Posterior vena cava (tissue), 2 donors: Measurements from ENCODE around the gene YAP1. TPM values are rescaled to one million over a fixed set of nuclear protein-coding genes. Genes with fewer than 3 reads are reported as not detected.
A peak's percentile ranks its signal among the peaks of the same experiment; 100 is the strongest.
"Not testable (repeated sequence)": the region's sequence is repeated elsewhere in the genome, so short reads cannot be mapped to it uniquely, and the experiment has no call there.

Experiments
- DNase-seq: peaks from one replicate; pipeline ENCODE4 v3.0.0-alpha.2; 2020; ENCODE audit warnings: low spot score
- intact Hi-C, 2 donors: fragments of 100-400 bp; cut with DNase I; formaldehyde crosslinking; loops; one replicate each; pipeline versions ENCODE4 v1.14.1 to v1.14.2; 2022 to 2023
- total RNA-seq, 2 donors: library from RNA; stranded (reverse); fragmentation: NEBNext Ultra II Directional; extraction: Animal tissue kit (Norgen Biotek cat#: 25700); gene quantifications; one replicate each; pipeline ENCODE4 v1.2.1, GENCODE V29; 2021
- donor health status: DM: yes; HTN: yes; CAD: no.
- donor health status: DM: yes; HTN: yes; CAD: no.

Gene YAP1
- total RNA-seq, 2 donors from 2014 or later = 203 to 281 TPM

GRCh38 chr11:102260241-102260640, 150.0 kb downstream of the YAP1 start:
- DNase-seq = no peak
- intact Hi-C loops = no loop called here

- no peak for DNase-seq
- intact Hi-C loops = no loop called here
These were observed 153.2 kb downstream of the YAP1 start for GRCh38 chr11:102263379-102264003.

GRCh38 chr11:102264704-102265103, 154.5 kb downstream of the YAP1 start:
- DNase-seq, intact Hi-C loops: not testable (repeated sequence)

DNA sequence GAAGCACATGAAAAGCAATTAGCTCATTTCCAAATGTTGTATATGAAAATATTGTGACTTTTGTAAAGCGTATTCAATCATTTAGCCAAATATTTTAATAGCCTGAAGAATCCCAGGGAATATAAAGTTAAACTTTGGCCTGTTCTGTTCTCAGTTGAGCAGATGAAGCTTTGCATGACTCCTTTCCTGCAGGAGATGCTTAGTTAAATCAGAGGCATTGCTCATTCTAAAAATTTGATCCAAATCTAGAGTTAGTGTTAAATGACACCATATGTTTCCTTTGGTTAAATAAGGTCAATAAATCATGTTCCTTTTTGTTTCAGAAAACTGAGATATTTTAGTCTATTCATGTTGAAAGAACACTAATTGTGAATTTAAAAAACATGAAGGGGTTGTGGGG, 155.9 kb downstream of the YAP1 start:
- intact Hi-C loops = no loop called here

DNA sequence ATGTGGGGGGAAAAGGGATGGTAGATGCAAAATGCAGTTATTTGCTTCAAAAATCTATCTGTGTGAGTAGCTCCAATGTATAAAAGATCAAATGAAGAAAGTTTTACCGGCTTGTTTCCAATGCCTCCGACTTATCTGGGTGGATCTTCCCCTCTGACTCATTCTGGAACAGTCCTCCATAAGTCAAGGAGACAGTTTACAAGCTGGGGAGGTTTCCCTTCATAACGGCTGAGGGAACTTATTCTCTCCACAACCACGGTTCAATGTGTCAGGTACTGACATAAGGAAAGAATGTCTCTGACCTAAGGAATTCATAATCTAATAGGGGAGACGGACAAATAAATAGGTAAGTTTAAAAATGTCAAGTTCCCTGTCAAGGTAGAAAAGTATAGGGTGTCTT, 157.4 kb downstream of the YAP1 start:
- DNase-seq = no peak
- intact Hi-C loops = no loop called here

More for the DNA sequence above, 155.9 kb downstream of the YAP1 start:
- no peak for DNase-seq

DNA sequence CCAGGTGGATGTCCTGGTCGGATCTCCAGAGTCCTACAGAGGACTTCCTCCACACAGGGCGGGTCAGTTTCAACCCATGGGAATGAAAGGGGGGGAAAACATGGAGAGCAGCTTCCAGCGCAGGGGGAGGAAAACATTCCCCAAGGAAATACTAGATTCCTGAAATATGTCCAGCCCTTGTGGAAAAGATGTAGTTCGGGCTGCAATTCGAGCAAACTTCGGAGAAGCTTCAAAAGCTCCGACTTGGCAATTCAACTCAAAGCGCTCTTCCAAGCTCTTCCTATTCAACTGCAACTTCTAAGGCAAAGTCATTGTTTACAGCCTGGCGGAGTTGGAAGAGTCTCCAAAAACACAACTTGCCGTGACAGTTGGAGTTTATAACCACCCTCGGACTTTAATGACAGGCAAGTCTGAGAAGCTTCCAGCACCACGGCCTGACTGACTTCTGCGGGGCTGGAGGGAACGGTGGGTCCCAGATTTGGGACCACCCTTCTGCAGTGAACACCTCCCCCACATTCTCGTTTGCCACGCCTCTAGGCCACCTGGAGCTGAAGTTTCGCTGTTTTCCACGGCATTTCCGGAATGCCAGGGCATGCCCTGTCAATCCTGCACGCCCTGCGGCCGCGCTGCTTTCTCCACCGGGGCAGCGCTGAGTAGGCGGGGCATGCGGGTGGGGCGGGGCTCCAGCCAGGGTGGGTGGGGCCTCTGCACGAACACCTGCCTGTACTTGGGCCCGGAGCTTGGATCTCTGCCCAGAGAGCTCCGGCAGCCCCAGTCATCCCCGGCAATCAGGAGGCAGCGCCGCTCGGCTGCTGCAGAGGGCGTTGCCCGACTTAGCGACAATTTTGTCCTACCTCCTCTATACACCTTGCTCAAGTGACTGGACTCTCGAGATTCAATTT, 158.1 kb downstream of the YAP1 start:
- intact Hi-C loops = no loop called here

DNA sequence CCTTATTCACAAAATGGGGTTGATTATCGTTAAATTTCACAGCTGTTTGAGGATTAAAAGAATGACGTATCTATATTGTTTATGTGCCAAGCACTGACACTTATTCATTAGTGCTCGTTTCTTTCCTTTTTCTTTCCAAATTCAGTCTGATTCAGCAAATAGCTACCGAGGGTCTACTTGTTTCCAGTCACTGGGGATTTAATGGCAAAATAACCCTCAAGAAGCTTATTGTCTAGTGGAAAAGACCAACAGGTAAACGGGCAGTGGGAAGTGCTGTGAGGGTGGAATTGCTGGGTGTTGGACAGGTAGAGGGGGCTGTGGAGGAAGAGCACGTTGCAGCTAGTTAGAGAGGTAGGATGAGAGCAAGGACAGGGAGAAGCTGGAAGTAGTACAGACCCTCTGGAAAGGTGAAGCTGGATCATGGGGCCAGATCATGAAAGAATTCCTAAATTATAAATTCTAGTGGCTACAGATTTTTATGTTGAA, 158.8 kb downstream of the YAP1 start:
- no peak for DNase-seq
- intact Hi-C loops = no loop called here

More for the DNA sequence above, 158.1 kb downstream of the YAP1 start:
- DNase-seq = peak; percentile 82

DNA sequence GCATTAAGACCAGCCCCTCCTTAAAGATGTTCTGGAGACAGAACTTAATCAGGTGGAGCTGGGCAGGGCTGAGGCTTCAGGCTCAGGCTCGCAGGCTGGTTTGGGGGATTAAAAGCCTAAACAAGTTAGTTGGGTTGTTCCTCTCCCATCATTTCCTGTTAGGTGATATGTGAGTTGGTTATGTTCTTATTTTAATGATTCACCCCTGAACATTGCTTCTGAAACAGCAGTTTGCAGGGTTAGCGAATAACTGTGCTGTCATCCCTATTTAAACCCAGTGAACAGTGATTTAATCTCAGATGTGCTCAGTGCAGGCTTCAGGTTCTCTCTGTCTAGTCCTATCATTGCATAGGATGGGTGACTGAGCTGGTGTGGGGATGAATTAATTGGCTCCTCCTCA, 159.7 kb downstream of the YAP1 start:
- DNase-seq = no peak
- intact Hi-C loops = loop anchor here in 1 of 2 donors (10.0 kb wide), 1 partner anchor 155 kb away; the partner anchor contains the start of gene YAP1

- DNase-seq = no peak
- intact Hi-C loops = loop anchor here in 1 of 2 donors (10.0 kb wide), 1 partner anchor 157 kb away; the partner anchor contains the start of gene YAP1
These were observed 162.0 kb downstream of the YAP1 start for GRCh38 chr11:102272047-102272824.

- intact Hi-C loops = loop anchor here in 1 of 2 donors (10.0 kb wide), 1 partner anchor 160 kb away; the partner anchor contains the start of gene YAP1
- no peak for DNase-seq
These were observed 164.4 kb downstream of the YAP1 start for GRCh38 chr11:102274628-102275027.

DNA sequence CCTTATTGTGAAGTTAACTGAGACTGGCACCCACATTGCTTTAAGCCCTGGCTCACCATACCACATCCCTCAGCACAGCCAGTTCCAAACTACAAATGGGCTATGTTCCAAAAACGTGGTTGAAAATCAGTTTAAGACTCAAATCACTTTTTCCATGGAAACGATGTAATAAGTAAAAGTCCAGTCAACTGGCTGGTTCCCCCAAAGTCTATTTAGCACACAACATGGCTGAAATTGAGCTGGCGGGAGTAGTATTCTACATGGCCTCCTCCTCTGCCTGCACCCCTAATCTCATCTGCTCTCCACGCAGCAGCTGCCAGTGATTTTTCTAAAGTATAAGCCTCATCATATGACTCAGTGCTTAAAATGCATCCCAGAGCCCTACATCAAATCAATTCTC, 166.1 kb downstream of the YAP1 start:
- no peak for DNase-seq
- intact Hi-C loops = loop anchor here in 1 of 2 donors (10.0 kb wide), 1 partner anchor 162 kb away; the partner anchor contains the start of gene YAP1

GRCh38 chr11:102276783-102277182, 166.5 kb downstream of the YAP1 start:
- no peak for DNase-seq
- intact Hi-C loops = loop anchor here in 1 of 2 donors (10.0 kb wide), 1 partner anchor 162 kb away; the partner anchor contains the start of gene YAP1

DNA sequence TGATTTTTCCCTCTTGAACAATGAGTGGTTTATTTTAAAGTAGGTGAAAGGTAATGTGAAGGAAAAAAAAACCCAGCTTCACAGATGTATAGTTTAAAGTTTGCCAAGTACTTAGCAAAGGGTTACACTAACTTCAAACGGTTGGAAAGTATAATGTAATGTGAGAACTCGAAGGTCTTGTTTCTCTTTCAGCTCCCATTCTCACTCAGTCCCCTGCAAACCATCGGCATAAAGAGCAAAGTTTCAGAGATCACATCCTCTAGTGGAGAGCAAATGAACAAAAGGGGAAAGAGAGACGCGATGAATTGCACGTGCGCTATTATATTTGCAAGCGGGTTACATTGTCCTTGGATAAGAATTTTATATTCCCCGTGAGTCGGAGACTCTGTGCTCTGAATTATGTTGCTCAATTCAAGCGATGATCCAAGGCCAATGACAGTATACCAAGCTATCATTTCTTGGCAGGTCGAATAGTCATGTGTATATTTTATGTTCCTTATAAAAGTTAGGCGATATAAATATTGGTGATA, 169.5 kb downstream of the YAP1 start:
- DNase-seq = no peak
- intact Hi-C loops = loop anchor here (5.0 to 10.0 kb wide), 3 partner anchors 37 to 165 kb away; partner anchors contain the start of genes BIRC2 (in 1 of the 2) and YAP1 (in 1 of the 2)

- intact Hi-C loops = loop anchor here in 1 of 2 donors (5.0 to 10.0 kb wide), 2 partner anchors 38 to 64 kb away; partner anchors contain the start of gene BIRC2
- DNase-seq = no peak
These were observed 170.1 kb downstream of the YAP1 start for GRCh38 chr11:102280245-102280833.
